HepG2 (cell line): ENCODE data around the gene WDR37. TPM values are rescaled to one million over a fixed set of nuclear protein-coding genes. Genes with fewer than 3 reads are reported as not detected.

Source experiments
- HES4 ChIP-seq: sonication (generic); formaldehyde crosslinking; IDR thresholded peaks from 2 replicates; pipeline ENCODE4 v1.9.0; 2021; ENCODE audit warnings: mild to moderate bottlenecking, missing genetic modification reagents, borderline replicate concordance
- HNRNPH1 ChIP-seq: fragments of 200-400 bp; formaldehyde crosslinking; optimal IDR thresholded peaks from 2 replicates; pipeline ENCODE3; 2017; ENCODE audit warnings: mild to moderate bottlenecking, low read depth, low read length
- HNRNPK ChIP-seq: fragments of 200-400 bp; formaldehyde crosslinking; IDR thresholded peaks from 2 replicates; pipeline ENCODE4 v1.6.1; 2018; ENCODE audit warnings: low read length, low read depth, moderate library complexity, mild to moderate bottlenecking; ENCODE audit not compliant: poor library complexity, severe bottlenecking
- ISL2 ChIP-seq: sonication (generic); formaldehyde crosslinking; IDR thresholded peaks from 2 replicates; pipeline ENCODE4 v1.5.0; 2020; ENCODE audit warnings: missing genetic modification reagents
- NFE2 ChIP-seq: sonication (generic); formaldehyde crosslinking; IDR thresholded peaks from 2 replicates; pipeline ENCODE4 v1.4.0; 2020; ENCODE audit warnings: missing genetic modification reagents
- PHF20 ChIP-seq: sonication (generic); formaldehyde crosslinking; IDR thresholded peaks from 2 replicates; pipeline ENCODE4 v1.5.0; 2020; ENCODE audit warnings: mild to moderate bottlenecking, missing genetic modification reagents
- RAD21 ChIP-seq: fragments of 450-650 bp; formaldehyde crosslinking; IDR thresholded peaks from 2 replicates; pipeline ENCODE4 v1.5.0; 2020; ENCODE audit warnings: mild to moderate bottlenecking
- RBAK ChIP-seq: sonication (generic); formaldehyde crosslinking; IDR thresholded peaks from 2 replicates; pipeline ENCODE4 v1.5.1; 2020; ENCODE audit warnings: mild to moderate bottlenecking, missing genetic modification reagents
- SIX1 ChIP-seq: sonication (generic); formaldehyde crosslinking; IDR thresholded peaks from 2 replicates; pipeline ENCODE4 v1.4.0; 2020; ENCODE audit warnings: missing genetic modification reagents, borderline replicate concordance
- ZBTB20 ChIP-seq: sonication (generic); formaldehyde crosslinking; IDR thresholded peaks from 2 replicates; pipeline ENCODE4 v1.8.1; 2023; ENCODE audit warnings: missing genetic modification reagents, low read depth, mild to moderate bottlenecking, borderline replicate concordance
- ZIK1 ChIP-seq: sonication (generic); formaldehyde crosslinking; IDR thresholded peaks from 2 replicates; pipeline ENCODE4 v1.5.0; 2020; ENCODE audit warnings: mild to moderate bottlenecking, low read depth, missing genetic modification reagents, borderline replicate concordance
- ZMYM4 ChIP-seq: sonication (generic); formaldehyde crosslinking; IDR thresholded peaks from 2 replicates; pipeline ENCODE4 v1.8.1; 2023; ENCODE audit warnings: mild to moderate bottlenecking, missing genetic modification reagents
- ZNF180 ChIP-seq: sonication (generic); formaldehyde crosslinking; IDR thresholded peaks from 2 replicates; pipeline ENCODE4 v1.4.0; 2020; ENCODE audit warnings: low read depth, missing genetic modification reagents, borderline replicate concordance
- ZNF552 ChIP-seq: sonication (generic); formaldehyde crosslinking; IDR thresholded peaks from 2 replicates; pipeline ENCODE4 v1.9.0; 2022; ENCODE audit warnings: missing genetic modification reagents, mild to moderate bottlenecking, borderline replicate concordance
- ZNF782 ChIP-seq: sonication (generic); formaldehyde crosslinking; IDR thresholded peaks from 2 replicates; pipeline ENCODE4 v1.4.0; 2020; ENCODE audit warnings: missing genetic modification reagents, mild to moderate bottlenecking, borderline replicate concordance
- polyA plus RNA-seq, 8 experiments: library from polyadenylated mRNA; depleted of rRNA in 3 of 8; stranded (reverse) in 7 of 8; unstranded in 1 of 8; fragments of >200 nt; fragmentation: Illumina TruSeq in 4 of 8; extraction: Trizol in 4 of 8; gene quantifications; 2 replicates each; pipeline versions ENCODE4 v1.2.1 to v1.2.3, GENCODE V29; 2011 to 2016; ENCODE audit warnings: low read depth in 4 of 8, missing spikeins in 1 of 8, mixed read lengths in 1 of 8; ENCODE audit not compliant: insufficient read depth in 1 of 8
- total RNA-seq, 5 experiments: library from RNA; depleted of rRNA; stranded (reverse); fragments of >200 nt; fragmentation: Illumina TruSeq; extraction: Trizol; gene quantifications; 2 replicates each; pipeline ENCODE4 v1.2.3, GENCODE V29; 2016; ENCODE audit warnings: low read depth in 1 of 5
- TF ChIP-seq, protein P1 (sequence below): IDR thresholded peaks from 2 replicates; pipeline ENCODE4 v1.6.1; 2016; ENCODE audit warnings: low read depth
- TF ChIP-seq, protein P2 (sequence below), 2 experiments: sonication (generic) in 1 of 2; formaldehyde crosslinking in 1 of 2; IDR thresholded peaks; 2 replicates each; pipeline versions ENCODE4 v1.4.0 to v1.6.1; 2016 to 2020; ENCODE audit warnings: borderline replicate concordance in 1 of 2, low read depth in 1 of 2, mild to moderate bottlenecking in 1 of 2, missing genetic modification reagents in 1 of 2
- TF ChIP-seq, protein P3 (sequence below): sonication (generic); formaldehyde crosslinking; IDR thresholded peaks from 2 replicates; pipeline ENCODE4 v1.5.1; 2020; ENCODE audit warnings: mild to moderate bottlenecking, missing genetic modification reagents, moderate library complexity

The WDR37 gene
- total and polyA plus RNA-seq, 2 of the 13 experiments (the other 11 are each of a cell fraction or from before 2014, with no cell fraction given): 5.9 to 7.5 TPM

DNA sequence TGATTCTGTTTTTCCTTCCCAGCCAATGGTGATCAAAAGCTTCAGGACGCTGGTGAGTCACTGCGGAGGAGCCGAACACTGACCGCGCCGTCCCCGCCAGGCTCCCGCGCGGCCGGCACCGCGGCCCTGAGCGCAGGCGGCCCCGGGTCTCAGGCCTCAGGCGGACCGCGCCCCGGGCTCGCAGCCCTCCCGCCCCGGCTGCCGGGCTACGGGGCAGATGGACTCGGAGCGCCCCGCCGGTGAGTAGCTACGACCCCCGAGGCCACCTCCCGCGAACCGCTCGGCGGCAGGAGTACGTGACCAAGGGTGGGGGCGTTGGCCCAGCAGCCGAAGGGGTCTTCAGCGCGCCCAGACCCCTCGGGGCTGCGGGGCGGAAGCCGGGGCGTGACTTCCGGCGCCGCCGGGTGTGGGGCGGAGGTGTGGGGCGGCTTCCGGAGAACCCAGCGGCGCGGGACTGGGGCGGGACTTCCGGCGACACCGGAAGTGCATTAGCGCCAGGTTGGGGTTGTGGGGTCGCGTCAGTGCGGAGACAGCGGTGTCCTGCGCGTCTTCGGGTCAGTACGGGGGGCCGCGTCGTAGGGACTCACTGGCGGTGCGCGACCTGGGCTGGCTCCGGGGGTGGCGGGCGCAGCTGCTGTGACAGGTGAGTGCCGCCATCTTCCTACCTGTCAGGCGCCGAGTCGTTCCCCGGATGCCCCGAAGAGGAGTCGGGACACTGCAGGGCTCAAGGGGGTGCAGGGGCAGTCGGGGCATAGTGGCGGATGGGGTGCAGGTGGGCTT, at the start of gene WDR37 (continued):
- TF ChIP-seq HNRNPK (peak; percentile 80), HES4 (peak; percentile 87), ZBTB20 (no peak), ISL2 (no peak), NFE2 (CRISPR knock-in tag) (no peak), ZNF180 (no peak), ZNF552 (peak; percentile 92), HNRNPH1 (no peak), PHF20 (CRISPR knock-in tag) (peak; percentile 92), SIX1 (no peak), ZMYM4 (CRISPR knock-in tag) (peak; percentile 75; the same call in 1 of the 2 replicates), RAD21 (CRISPR knock-in tag) (peak; percentile 5; the same call in 1 of the 2 replicates), ZNF782 (CRISPR knock-in tag) (peak; percentile 36; the same call in 1 of the 2 replicates), RBAK (CRISPR knock-in tag) (no peak), ZIK1 (CRISPR knock-in tag) (0 out of 2 replicates have a peak, but pooled peaks have one; percentile 45)
- TF ChIP-seq, protein P1, sequence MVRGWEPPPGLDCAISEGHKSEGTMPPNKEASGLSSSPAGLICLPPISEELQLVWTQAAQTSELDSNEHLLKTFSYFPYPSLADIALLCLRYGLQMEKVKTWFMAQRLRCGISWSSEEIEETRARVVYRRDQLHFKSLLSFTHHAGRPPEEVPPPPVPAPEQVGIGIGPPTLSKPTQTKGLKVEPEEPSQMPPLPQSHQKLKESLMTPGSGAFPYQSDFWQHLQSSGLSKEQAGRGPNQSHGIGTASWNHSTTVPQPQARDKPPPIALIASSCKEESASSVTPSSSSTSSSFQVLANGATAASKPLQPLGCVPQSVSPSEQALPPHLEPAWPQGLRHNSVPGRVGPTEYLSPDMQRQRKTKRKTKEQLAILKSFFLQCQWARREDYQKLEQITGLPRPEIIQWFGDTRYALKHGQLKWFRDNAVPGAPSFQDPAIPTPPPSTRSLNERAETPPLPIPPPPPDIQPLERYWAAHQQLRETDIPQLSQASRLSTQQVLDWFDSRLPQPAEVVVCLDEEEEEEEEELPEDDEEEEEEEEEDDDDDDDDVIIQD: 0 out of 2 replicates have a peak, but pooled peaks have one; percentile 9
- TF ChIP-seq, protein P2, sequence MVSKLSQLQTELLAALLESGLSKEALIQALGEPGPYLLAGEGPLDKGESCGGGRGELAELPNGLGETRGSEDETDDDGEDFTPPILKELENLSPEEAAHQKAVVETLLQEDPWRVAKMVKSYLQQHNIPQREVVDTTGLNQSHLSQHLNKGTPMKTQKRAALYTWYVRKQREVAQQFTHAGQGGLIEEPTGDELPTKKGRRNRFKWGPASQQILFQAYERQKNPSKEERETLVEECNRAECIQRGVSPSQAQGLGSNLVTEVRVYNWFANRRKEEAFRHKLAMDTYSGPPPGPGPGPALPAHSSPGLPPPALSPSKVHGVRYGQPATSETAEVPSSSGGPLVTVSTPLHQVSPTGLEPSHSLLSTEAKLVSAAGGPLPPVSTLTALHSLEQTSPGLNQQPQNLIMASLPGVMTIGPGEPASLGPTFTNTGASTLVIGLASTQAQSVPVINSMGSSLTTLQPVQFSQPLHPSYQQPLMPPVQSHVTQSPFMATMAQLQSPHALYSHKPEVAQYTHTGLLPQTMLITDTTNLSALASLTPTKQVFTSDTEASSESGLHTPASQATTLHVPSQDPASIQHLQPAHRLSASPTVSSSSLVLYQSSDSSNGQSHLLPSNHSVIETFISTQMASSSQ (IDR thresholded peaks at IDR 0.05; ENCODE audit: low read depth): no peak
- TF ChIP-seq, protein P2 (CRISPR knock-in tag; IDR thresholded peaks at IDR 0.05; ENCODE audit: borderline replicate concordance): peak; percentile 58
- TF ChIP-seq, protein P3, sequence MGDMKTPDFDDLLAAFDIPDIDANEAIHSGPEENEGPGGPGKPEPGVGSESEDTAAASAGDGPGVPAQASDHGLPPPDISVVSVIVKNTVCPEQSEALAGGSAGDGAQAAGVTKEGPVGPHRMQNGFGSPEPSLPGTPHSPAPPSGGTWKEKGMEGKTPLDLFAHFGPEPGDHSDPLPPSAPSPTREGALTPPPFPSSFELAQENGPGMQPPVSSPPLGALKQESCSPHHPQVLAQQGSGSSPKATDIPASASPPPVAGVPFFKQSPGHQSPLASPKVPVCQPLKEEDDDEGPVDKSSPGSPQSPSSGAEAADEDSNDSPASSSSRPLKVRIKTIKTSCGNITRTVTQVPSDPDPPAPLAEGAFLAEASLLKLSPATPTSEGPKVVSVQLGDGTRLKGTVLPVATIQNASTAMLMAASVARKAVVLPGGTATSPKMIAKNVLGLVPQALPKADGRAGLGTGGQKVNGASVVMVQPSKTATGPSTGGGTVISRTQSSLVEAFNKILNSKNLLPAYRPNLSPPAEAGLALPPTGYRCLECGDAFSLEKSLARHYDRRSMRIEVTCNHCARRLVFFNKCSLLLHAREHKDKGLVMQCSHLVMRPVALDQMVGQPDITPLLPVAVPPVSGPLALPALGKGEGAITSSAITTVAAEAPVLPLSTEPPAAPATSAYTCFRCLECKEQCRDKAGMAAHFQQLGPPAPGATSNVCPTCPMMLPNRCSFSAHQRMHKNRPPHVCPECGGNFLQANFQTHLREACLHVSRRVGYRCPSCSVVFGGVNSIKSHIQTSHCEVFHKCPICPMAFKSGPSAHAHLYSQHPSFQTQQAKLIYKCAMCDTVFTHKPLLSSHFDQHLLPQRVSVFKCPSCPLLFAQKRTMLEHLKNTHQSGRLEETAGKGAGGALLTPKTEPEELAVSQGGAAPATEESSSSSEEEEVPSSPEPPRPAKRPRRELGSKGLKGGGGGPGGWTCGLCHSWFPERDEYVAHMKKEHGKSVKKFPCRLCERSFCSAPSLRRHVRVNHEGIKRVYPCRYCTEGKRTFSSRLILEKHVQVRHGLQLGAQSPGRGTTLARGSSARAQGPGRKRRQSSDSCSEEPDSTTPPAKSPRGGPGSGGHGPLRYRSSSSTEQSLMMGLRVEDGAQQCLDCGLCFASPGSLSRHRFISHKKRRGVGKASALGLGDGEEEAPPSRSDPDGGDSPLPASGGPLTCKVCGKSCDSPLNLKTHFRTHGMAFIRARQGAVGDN (CRISPR knock-in tag): peak; percentile 86
